Activated CD4-positive, alpha-beta T cell treated with anti-CD3 and anti-CD28 coated beads, Interleukin-2, amount 50 U/mL, for 48 hours (primary cell): ENCODE measurements around the gene SYTL1.
A peak's percentile ranks its signal among the peaks of the same experiment; 100 is the strongest.

ENCODE experiments used
- DNase-seq, 2 experiments: peaks; one replicate each; pipeline ENCODE4 v3.0.0-alpha.2; 2020

The SYTL1 gene

GRCh38 chr1:27392096-27392777 is 50.4 kb downstream of the SYTL1 start, which contains the start of gene GPR3:
GPR3 (plus strand) TSS chr1:27392622; CDS start chr1:27393799, 1,177 bp downstream.
- DNase-seq, result peak; percentile 94 to 95

- DNase-seq, result no peak
Measured at GRCh38 chr1:27392778-27393635, 51.2 kb downstream of the SYTL1 start.

DNA sequence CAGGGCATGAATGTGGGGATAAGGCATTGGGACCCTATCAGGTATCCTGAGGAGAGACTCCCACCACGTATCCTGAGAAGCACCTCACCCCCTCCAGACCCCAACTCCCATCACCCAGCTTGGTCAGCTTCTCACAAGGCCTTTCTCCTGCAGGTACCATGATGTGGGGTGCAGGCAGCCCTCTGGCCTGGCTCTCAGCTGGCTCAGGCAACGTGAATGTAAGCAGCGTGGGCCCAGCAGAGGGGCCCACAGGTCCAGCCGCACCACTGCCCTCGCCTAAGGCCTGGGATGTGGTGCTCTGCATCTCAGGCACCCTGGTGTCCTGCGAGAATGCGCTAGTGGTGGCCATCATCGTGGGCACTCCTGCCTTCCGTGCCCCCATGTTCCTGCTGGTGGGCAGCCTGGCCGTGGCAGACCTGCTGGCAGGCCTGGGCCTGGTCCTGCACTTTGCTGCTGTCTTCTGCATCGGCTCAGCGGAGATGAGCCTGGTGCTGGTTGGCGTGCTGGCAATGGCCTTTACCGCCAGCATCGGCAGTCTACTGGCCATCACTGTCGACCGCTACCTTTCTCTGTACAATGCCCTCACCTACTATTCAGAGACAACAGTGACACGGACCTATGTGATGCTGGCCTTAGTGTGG is 51.9 kb downstream of the SYTL1 start:
- DNase-seq, result no peak

DNA sequence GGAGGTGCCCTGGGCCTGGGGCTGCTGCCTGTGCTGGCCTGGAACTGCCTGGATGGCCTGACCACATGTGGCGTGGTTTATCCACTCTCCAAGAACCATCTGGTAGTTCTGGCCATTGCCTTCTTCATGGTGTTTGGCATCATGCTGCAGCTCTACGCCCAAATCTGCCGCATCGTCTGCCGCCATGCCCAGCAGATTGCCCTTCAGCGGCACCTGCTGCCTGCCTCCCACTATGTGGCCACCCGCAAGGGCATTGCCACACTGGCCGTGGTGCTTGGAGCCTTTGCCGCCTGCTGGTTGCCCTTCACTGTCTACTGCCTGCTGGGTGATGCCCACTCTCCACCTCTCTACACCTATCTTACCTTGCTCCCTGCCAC is 52.4 kb downstream of the SYTL1 start:
- DNase-seq, result no peak

- DNase-seq, result no peak
Measured at GRCh38 chr1:27394925-27395324, 53.1 kb downstream of the SYTL1 start.

- DNase-seq, result peak; percentile 79 to 83
Measured at GRCh38 chr1:27395441-27396195, 53.8 kb downstream of the SYTL1 start.

DNA sequence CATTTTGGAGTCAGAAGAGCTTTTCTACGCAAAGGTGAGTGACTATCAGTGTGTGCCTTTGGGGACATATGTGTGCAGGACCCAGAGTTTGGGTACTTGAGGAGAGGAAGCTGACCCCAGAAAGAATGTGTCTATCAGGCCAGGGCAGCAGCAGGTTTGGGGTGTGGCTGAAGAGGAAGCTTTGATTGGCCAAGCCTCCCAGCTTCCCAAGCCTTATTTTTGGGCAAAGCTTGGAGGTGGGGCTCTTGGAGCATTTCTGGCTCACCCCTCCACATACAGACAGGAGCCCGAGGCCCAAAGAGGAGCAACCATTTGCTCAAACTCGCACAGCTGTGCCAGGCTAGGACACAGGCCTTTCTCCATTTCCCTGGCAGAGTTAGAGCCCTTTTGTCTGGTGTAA is 55.3 kb downstream of the SYTL1 start:
- no peak for DNase-seq

GRCh38 chr1:27397749-27398148 is 55.9 kb downstream of the SYTL1 start:
- no peak for DNase-seq

DNA sequence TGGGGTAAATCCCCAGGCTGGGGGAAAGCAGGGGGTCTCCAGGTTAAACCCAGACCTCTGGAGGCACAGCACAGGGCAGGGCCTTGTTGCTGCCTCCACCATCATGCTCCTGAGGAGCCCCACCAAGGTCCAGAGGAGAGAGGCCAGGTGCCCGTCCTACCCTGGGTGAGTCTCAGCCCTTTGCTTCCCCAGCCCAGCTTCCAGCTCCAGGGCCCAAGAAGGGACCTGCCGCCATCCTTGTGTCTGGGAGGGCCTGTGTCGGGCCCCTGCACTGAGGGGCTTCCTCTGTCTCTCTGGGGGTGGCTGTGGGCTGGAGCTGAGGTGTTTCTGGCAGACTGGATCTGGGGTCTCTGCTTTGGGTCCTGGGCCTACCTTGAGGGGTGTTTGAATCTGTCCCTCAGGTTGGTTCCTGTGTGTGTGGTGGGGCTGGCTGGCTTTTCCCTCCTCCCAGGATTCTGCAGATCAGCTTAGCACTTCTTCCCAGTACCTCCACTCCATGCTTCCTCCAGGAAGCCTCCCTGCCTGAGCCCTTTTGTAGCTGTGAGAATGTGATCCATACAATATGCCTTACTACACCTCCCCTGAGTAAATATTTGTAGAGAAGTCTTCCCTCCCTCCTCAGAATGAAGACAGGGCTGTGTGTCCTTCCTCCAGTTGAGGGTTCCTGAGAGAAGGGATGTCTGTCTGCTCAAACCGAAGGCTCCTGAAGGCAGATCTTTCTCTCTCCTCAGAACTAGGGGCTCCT is 56.8 kb downstream of the SYTL1 start:
- no peak for DNase-seq

- no peak for DNase-seq
Measured at GRCh38 chr1:27399251-27400025, 57.6 kb downstream of the SYTL1 start.

DNA sequence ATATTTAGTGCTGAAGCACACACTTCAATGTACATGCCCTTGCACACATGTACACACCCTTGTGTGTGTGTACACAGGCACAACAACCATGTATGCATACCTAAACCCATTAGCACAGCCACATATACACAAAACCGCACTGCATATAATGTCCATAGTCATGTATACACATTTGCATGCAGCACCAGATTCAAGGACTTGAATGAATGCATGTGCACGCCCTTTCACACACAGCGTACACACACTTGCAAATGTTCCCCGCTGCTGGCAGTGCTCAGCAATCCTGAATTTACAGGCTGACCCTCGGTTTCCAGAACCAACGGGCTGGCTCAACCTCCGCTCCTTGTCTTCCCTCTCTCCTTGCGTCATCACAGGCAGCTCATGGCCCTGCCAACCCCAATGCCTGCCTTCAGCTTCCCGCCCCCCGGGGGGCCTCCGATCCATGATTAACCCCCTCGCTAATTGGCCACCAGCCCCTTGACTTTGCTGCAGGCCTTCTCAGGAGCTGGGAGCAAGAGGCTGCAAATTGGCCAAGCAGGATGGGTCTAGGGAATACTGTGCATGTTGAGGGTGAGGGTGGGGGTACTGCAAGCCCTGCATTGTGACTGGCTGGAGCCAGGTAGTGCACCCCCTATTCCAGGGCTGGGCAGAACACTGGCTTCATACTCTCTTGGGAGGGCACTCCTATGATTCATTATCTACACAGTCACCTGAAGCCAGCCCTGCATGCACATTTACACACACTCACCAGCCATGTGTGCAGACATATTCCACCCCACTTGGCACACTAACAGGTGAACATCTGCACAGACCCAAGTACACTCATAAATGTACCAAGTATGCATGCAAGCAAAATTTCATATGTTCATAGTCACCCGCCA is 58.5 kb downstream of the SYTL1 start:
- no peak for DNase-seq

DNA sequence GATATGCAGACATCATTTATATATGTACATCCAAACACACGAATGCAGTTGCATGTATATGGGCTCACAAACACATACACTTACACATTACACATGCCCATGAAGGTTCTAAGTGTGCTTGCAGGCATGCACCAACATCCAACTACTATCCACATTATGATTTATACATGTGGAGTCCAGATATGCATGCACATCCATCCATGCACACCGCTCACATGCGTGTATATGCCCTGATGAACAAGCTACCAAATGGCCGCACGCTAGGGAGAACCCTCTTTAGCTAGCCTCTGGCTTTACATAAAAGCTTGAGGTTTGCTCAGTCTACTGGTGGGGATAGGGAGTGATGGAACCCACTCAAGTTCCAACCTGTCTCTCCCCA is 59.1 kb downstream of the SYTL1 start:
- DNase-seq, result no peak

- peak in 1 of 2 experiments; percentile 32 for DNase-seq
Measured at GRCh38 chr1:27402349-27402754, 60.5 kb downstream of the SYTL1 start.

- no peak for DNase-seq
Measured at GRCh38 chr1:27403065-27403726, 61.4 kb downstream of the SYTL1 start.
